H1 (cell line): ENCODE measurements around the gene EIF2S1. TPM values are rescaled to one million over a fixed set of nuclear protein-coding genes. Genes with fewer than 3 reads are reported as not detected.

Experiments
- CTCF ChIA-PET: fragments of 300-600 bp; sonication (Branson Sonifier 250); formaldehyde crosslinking; loops from one replicate; lab custom pipeline; 2021; ENCODE audit not compliant: partially characterized antibody; lab: Charles Lee
- POLR2A ChIA-PET: fragments of 300-600 bp; sonication (Branson Sonifier 250); formaldehyde crosslinking; loops from one replicate; lab custom pipeline; 2021; ENCODE audit warnings: inconsistent platforms; ENCODE audit not compliant: partially characterized antibody; lab: Charles Lee
- DNase-seq, 2 experiments: peaks; one replicate each; pipeline versions ENCODE4 v3.0.0 to v3.0.0-alpha.2; 2010 to 2022; ENCODE audit warnings: low spot score in 2 of 2, low read depth in 1 of 2, mixed read lengths in 1 of 2
- FAIRE-seq: peaks from 2 replicates; lab custom pipeline; 2011; peaks lifted over from hg19 to GRCh38; lab: Jason Lieb, UNC
- H2AFZ ChIP-seq: 2 replicates; pipeline ENCODE4 v1.8.1; 2012; ENCODE audit warnings: low read length, inconsistent platforms
- H2AK5ac ChIP-seq: 2 replicates; pipeline ENCODE4 v1.6.1; 2013; ENCODE audit warnings: low read depth, low read length
- H2BK120ac ChIP-seq: replicated peaks from 2 replicates; pipeline ENCODE3; 2013; ENCODE audit warnings: low read depth, low read length, inconsistent platforms
- H2BK12ac ChIP-seq: 2 replicates; pipeline ENCODE4 v1.6.1; 2013; ENCODE audit warnings: low read depth, low read length
- H2BK15ac ChIP-seq: 2 replicates; pipeline ENCODE4 v1.6.1; 2013; ENCODE audit warnings: low read length
- H2BK20ac ChIP-seq: 2 replicates; pipeline ENCODE4 v1.6.1; 2013; ENCODE audit warnings: low read length
- H2BK5ac ChIP-seq: 2 replicates; pipeline ENCODE4 v1.6.1; 2013; ENCODE audit warnings: low read depth, low read length
- H3K14ac ChIP-seq: 2 replicates; pipeline ENCODE4 v1.6.1; 2013; ENCODE audit warnings: inconsistent platforms; ENCODE audit not compliant: insufficient read length
- H3K18ac ChIP-seq: 2 replicates; pipeline ENCODE4 v1.6.1; 2013; ENCODE audit warnings: low read length; ENCODE audit errors: extremely low read depth
- H3K23ac ChIP-seq: 2 replicates; pipeline ENCODE4 v1.6.1; 2013; ENCODE audit warnings: inconsistent platforms; ENCODE audit not compliant: insufficient read length
- H3K23me2 ChIP-seq: 2 replicates; pipeline ENCODE4 v1.6.1; 2013; ENCODE audit warnings: low read depth, low read length
- H3K27ac ChIP-seq: 2 replicates; pipeline ENCODE4 v1.6.1; 2011; ENCODE audit warnings: low read depth, low read length, inconsistent platforms
- H3K27me3 ChIP-seq, 4 experiments: replicated peaks in 1 of 4; 1 replicate in 1 of 4; 2 replicates in 3 of 4; pipeline versions ENCODE4 v1.6.1 to v1.8.1; 2011 to 2013; ENCODE audit warnings: low read length in 3 of 4, mild to moderate bottlenecking in 3 of 4, inconsistent platforms in 2 of 4, mixed read lengths in 2 of 4, moderate library complexity in 1 of 4; ENCODE audit not compliant: control insufficient read depth in 3 of 4, insufficient read depth in 3 of 4; ENCODE audit errors: extremely low read depth in 1 of 4
- H3K36me3 ChIP-seq, 4 experiments: 2 replicates each; pipeline versions ENCODE4 v1.6.1 to v1.8.1; 2011 to 2013; ENCODE audit warnings: mild to moderate bottlenecking in 4 of 4, low read length in 3 of 4, moderate library complexity in 2 of 4, control low read depth in 1 of 4, inconsistent platforms in 1 of 4; ENCODE audit not compliant: insufficient read depth in 4 of 4, control insufficient read depth in 2 of 4
- H3K4ac ChIP-seq: replicated peaks from 2 replicates; pipeline ENCODE3; 2013; ENCODE audit warnings: low read length, low read depth, mixed read lengths, inconsistent platforms; ENCODE audit not compliant: insufficient read length
- H3K4me1 ChIP-seq, 4 experiments: replicated peaks in 1 of 4; 1 replicate in 1 of 4; 2 replicates in 3 of 4; pipeline versions ENCODE4 v1.6.1 to v1.8.1; 2011 to 2013; ENCODE audit warnings: low read length in 3 of 4, inconsistent platforms in 2 of 4, mixed read lengths in 1 of 4; ENCODE audit not compliant: insufficient read depth in 4 of 4, control insufficient read depth in 3 of 4
- H3K4me2 ChIP-seq, 2 experiments: 2 replicates each; pipeline versions ENCODE4 v1.6.1 to v1.8.1; 2011 to 2013; ENCODE audit warnings: low read depth in 2 of 2, low read length in 2 of 2, control low read depth in 1 of 2, inconsistent platforms in 1 of 2, mild to moderate bottlenecking in 1 of 2; ENCODE audit not compliant: insufficient read depth in 1 of 2
- H3K4me3 ChIP-seq, 4 experiments: fragments of 200-600, 300-600 bp in 1 of 4; sonication (generic), shearing (Covaris generic), sonication (Bioruptor Twin) in 1 of 4; 2 replicates each; pipeline versions ENCODE4 v1.5.1 to v1.8.1; 2011 to 2016; ENCODE audit warnings: low read length in 4 of 4, low read depth in 3 of 4, control low read depth in 2 of 4, inconsistent platforms in 2 of 4, mild to moderate bottlenecking in 2 of 4, mixed read lengths in 1 of 4, moderate library complexity in 1 of 4; ENCODE audit not compliant: insufficient read depth in 2 of 4; ENCODE audit errors: extremely low read depth in 1 of 4
- H3K56ac ChIP-seq: replicated peaks from 2 replicates; pipeline ENCODE3; 2013; ENCODE audit warnings: low read depth, mild to moderate bottlenecking, mixed read lengths, low read length, inconsistent platforms; ENCODE audit not compliant: insufficient read length
- H3K79me1 ChIP-seq: 2 replicates; pipeline ENCODE4 v1.6.1; 2013; ENCODE audit warnings: low read depth, low read length, control low read depth
- H3K79me2 ChIP-seq, 2 experiments: 2 replicates each; pipeline versions ENCODE4 v1.6.1 to v1.8.1; 2012 to 2013; ENCODE audit warnings: low read length in 2 of 2, mild to moderate bottlenecking in 2 of 2, inconsistent platforms in 1 of 2; ENCODE audit not compliant: insufficient read depth in 2 of 2, control insufficient read depth in 1 of 2
- H3K9ac ChIP-seq, 4 experiments: replicated peaks in 1 of 4; 1 replicate in 1 of 4; 2 replicates in 3 of 4; pipeline versions ENCODE4 v1.6.1 to v1.8.1; 2011 to 2013; ENCODE audit warnings: low read depth in 3 of 4, low read length in 3 of 4, control low read depth in 2 of 4, mild to moderate bottlenecking in 2 of 4, moderate library complexity in 2 of 4, inconsistent platforms in 1 of 4; ENCODE audit errors: extremely low read depth in 1 of 4
- H3K9me3 ChIP-seq, 2 experiments: 2 replicates each; pipeline versions ENCODE4 v1.6.1 to v1.8.1; 2012 to 2013; ENCODE audit warnings: mild to moderate bottlenecking in 2 of 2, moderate library complexity in 2 of 2, control low read depth in 1 of 2, inconsistent platforms in 1 of 2, low read depth in 1 of 2, low read length in 1 of 2, mixed read lengths in 1 of 2; ENCODE audit not compliant: insufficient read depth in 2 of 2
- H4K20me1 ChIP-seq, 2 experiments: replicated peaks in 1 of 2; 2 replicates each; pipeline versions ENCODE3 to v1.8.1; 2011 to 2013; ENCODE audit warnings: inconsistent platforms in 2 of 2, low read length in 2 of 2, mild to moderate bottlenecking in 1 of 2; ENCODE audit not compliant: insufficient read depth in 2 of 2, control insufficient read depth in 1 of 2
- H4K5ac ChIP-seq: 2 replicates; pipeline ENCODE4 v1.6.1; 2013; ENCODE audit warnings: low read length, low read depth, mixed read lengths, inconsistent platforms; ENCODE audit not compliant: insufficient read length
- H4K8ac ChIP-seq: 2 replicates; pipeline ENCODE4 v1.8.0; 2013; ENCODE audit warnings: mild to moderate bottlenecking, moderate library complexity, low read length, inconsistent platforms; ENCODE audit not compliant: insufficient read depth; ENCODE audit errors: extremely low read depth
- H4K91ac ChIP-seq: replicated peaks from 2 replicates; pipeline ENCODE3; 2013; ENCODE audit warnings: low read length, mixed read lengths, inconsistent platforms; ENCODE audit not compliant: insufficient read length
- BACH1 ChIP-seq: IDR thresholded peaks from 2 replicates; pipeline ENCODE4 v1.6.1; 2012; ENCODE audit warnings: low read length, improper control_type of control experiment
- BCL11A ChIP-seq, 2 experiments: IDR thresholded peaks; one replicate each; pipeline ENCODE4 v1.6.1; 2011; ENCODE audit warnings: low read depth in 2 of 2, low read length in 2 of 2, mild to moderate bottlenecking in 2 of 2
- CTBP2 ChIP-seq: IDR thresholded peaks from 2 replicates; pipeline ENCODE4 v1.7.0; 2011; ENCODE audit warnings: borderline replicate concordance, mild to moderate bottlenecking, moderate library complexity, mixed read lengths, low read length; ENCODE audit not compliant: insufficient read depth, insufficient read length
- EZH2 ChIP-seq: fragments of 200-600 bp; sonication (generic); IDR thresholded peaks from 2 replicates; pipeline ENCODE4 v1.7.1; 2012; ENCODE audit warnings: low read depth, mild to moderate bottlenecking, moderate library complexity, low read length, inconsistent platforms; ENCODE audit not compliant: severe bottlenecking
- JUND ChIP-seq: IDR thresholded peaks from 2 replicates; pipeline ENCODE4 v1.6.1; 2011; ENCODE audit warnings: mild to moderate bottlenecking, improper control_type of control experiment, low read length
- NANOG ChIP-seq: IDR thresholded peaks from 2 replicates; pipeline ENCODE4 v1.6.1; 2011; ENCODE audit warnings: low read length, low read depth, mild to moderate bottlenecking, inconsistent platforms; ENCODE audit not compliant: insufficient read depth, poor library complexity, severe bottlenecking
- SIRT6 ChIP-seq: IDR thresholded peaks from one replicate; pipeline ENCODE4 v1.7.1; 2012; ENCODE audit warnings: low read length, inconsistent platforms
- SRF ChIP-seq: IDR thresholded peaks from 2 replicates; pipeline ENCODE4 v1.6.1; 2011; ENCODE audit warnings: mild to moderate bottlenecking, low read depth, low read length, moderate library complexity
- TAF7 ChIP-seq: optimal IDR thresholded peaks from 2 replicates; pipeline ENCODE3; 2011; ENCODE audit warnings: low read depth, mild to moderate bottlenecking, inconsistent platforms, low read length, moderate library complexity, borderline replicate concordance
- TBP ChIP-seq: IDR thresholded peaks from 2 replicates; pipeline ENCODE4 v1.6.1; 2011; ENCODE audit warnings: low read depth, low read length, improper control_type of control experiment
- WGBS, 2 experiments: shearing (Covaris generic) in 1 of 2; methylation state at CpG; one replicate each; pipeline versions ENCODE4 v1.1.6 to v1.1.7; 2013 to 2015; ENCODE audit warnings: low lambda C conversion rate in 2 of 2, mixed read lengths in 2 of 2, inconsistent platforms in 1 of 2, low coverage in 1 of 2, missing lambda C conversion rate in 1 of 2; ENCODE audit not compliant: insufficient replicate concordance in 2 of 2, insufficient coverage in 1 of 2, insufficient read length in 1 of 2; ENCODE audit errors: extremely low coverage in 1 of 2, missing lambda C conversion rate in 1 of 2; 5-methylcytosine and 5-hydroxymethylcytosine counted together
- polyA plus RNA-seq, 7 experiments: library from polyadenylated mRNA; depleted of rRNA in 3 of 7; stranded (reverse) in 5 of 7; unstranded in 2 of 7; fragments of >200 nt in 5 of 7; fragments of 200-250 nt in 2 of 7; gene quantifications; 1 replicate in 5 of 7; 2 replicates in 1 of 7; 4 replicates in 1 of 7; pipeline versions ENCODE4 v1.2.1 to v1.2.3, GENCODE V29; 2011 to 2013; ENCODE audit warnings: missing spikeins in 2 of 7, mixed read lengths in 2 of 7
- total RNA-seq: library from RNA; stranded (reverse); fragmentation: NEBNext Ultra II Directional; extraction: Animal tissue kit (Norgen Biotek cat#: 25700); gene quantifications from 2 replicates; pipeline ENCODE4 v1.2.1, GENCODE V29; 2021
- TF ChIP-seq, protein P1 (sequence below): IDR thresholded peaks from 2 replicates; pipeline ENCODE4 v1.6.1; 2012; ENCODE audit warnings: low read length, inconsistent platforms
- TF ChIP-seq, protein P2 (sequence below): IDR thresholded peaks from 2 replicates; pipeline ENCODE4 v1.6.1; 2012; ENCODE audit warnings: inconsistent platforms

Gene EIF2S1
- total and polyA plus RNA-seq, 2 of the 8 experiments (the other 6 are each of a cell fraction or from before 2014, with no cell fraction given) = 35.1 to 146 TPM

DNA sequence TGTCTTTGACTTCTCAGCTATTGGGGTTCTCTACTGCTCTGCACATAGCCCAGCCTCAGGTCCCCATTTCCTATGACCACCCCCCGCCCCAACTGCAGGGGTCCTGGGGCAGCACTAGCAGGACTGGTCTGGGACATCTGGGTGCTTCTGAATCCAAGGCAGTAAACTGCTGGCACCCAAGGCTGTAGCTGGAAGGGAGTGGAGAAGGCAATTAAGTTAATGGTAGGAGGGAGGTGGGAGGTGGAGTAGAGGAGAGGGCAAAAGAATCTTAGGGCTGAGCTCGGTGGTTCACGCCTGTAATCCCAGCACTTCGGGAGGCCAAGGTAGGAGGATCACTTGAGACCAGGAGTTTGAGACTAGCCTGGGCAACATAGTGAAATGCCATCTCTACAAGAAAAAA is 40.3 kb downstream of the EIF2S1 start:
- no peaks in the 10 kb centered on the region for H3K79me2 ChIP-seq
- H3K23ac ChIP-seq = no peak overlapping the region
- H2BK12ac ChIP-seq = no peak overlapping the region
- H3K4me3 ChIP-seq = no peak overlapping the region
- H2AK5ac ChIP-seq = no peak overlapping the region
- no peaks in the 10 kb centered on the region for H3K36me3 ChIP-seq
- POLR2A ChIA-PET = interaction anchor here (0.8 kb wide), 1 partner anchor 36 kb away, joined by 3 read pairs; no protein-coding TSS in a partner anchor
- no peak overlapping the region for H3K4me2 ChIP-seq
- H3K23me2 ChIP-seq = no peaks in the 10 kb centered on the region
- H4K91ac ChIP-seq = no peak overlapping the region
- H2BK20ac ChIP-seq = no peak overlapping the region
- H3K4ac ChIP-seq = no peak overlapping the region
- H3K79me1 ChIP-seq = no peaks in the 10 kb centered on the region
- no peak overlapping the region for H3K18ac ChIP-seq
- no peaks in the 10 kb centered on the region; a peak in 1 of 7 replicates for H3K27me3 ChIP-seq
- no peaks in the 10 kb centered on the region for H4K20me1 ChIP-seq
- no peak overlapping the region for H4K8ac ChIP-seq
- H2BK5ac ChIP-seq = no peak overlapping the region
- H3K14ac ChIP-seq = no peak overlapping the region
- no peak overlapping the region for H3K27ac ChIP-seq
- H4K5ac ChIP-seq = no peak overlapping the region
- no peak overlapping the region for H2AFZ ChIP-seq
- no peak overlapping the region for H2BK15ac ChIP-seq
- no peak for TF ChIP-seq JUND
- no peak for TF ChIP-seq SRF
- TF ChIP-seq, protein P1, sequence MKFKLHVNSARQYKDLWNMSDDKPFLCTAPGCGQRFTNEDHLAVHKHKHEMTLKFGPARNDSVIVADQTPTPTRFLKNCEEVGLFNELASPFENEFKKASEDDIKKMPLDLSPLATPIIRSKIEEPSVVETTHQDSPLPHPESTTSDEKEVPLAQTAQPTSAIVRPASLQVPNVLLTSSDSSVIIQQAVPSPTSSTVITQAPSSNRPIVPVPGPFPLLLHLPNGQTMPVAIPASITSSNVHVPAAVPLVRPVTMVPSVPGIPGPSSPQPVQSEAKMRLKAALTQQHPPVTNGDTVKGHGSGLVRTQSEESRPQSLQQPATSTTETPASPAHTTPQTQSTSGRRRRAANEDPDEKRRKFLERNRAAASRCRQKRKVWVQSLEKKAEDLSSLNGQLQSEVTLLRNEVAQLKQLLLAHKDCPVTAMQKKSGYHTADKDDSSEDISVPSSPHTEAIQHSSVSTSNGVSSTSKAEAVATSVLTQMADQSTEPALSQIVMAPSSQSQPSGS = no peak
- TF ChIP-seq SIRT6 = no peak
- TF ChIP-seq CTBP2 = no peak
- no peak for TF ChIP-seq TBP
- TF ChIP-seq BCL11A (IDR thresholded peaks at IDR 0.05; ENCODE audit: low read depth in 2 of 2, low read length in 2 of 2) = no peak
- no peak for TF ChIP-seq NANOG
- no peak for TF ChIP-seq TAF7
- no peak for TF ChIP-seq BACH1
- TF ChIP-seq EZH2 = no peak
- TF ChIP-seq, protein P2, sequence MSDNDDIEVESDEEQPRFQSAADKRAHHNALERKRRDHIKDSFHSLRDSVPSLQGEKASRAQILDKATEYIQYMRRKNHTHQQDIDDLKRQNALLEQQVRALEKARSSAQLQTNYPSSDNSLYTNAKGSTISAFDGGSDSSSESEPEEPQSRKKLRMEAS = no peak
- H3K56ac ChIP-seq = no peak overlapping the region
- 85% methylated on average over 4 of the region's 4 CpGs; no CpG with 5 or more reads in 1 of the 2 experiments for WGBS, 2 experiments
- FAIRE-seq = no peak
- DNase-seq = peak in 1 of 2 experiments; percentile 11
- CTCF ChIA-PET = interaction anchor here (0.9 to 4.1 kb wide), 6 partner anchors 10 to 32 kb away, joined by 3 to 12 read pairs (median 3); no protein-coding TSS in a partner anchor
- H2BK120ac ChIP-seq = no peak overlapping the region
- H3K4me1 ChIP-seq = no peaks in the 10 kb centered on the region; a peak in 1 of 7 replicates
- no peak overlapping the region for H3K9ac ChIP-seq
- no peaks in the 10 kb centered on the region for H3K9me3 ChIP-seq
